NOMO-1 treated with DMSO at 0.1 percent for 48 hours (cell line): ENCODE results near the gene SAMD4B.
A peak's percentile ranks its signal among the peaks of the same experiment; 100 is the strongest.
"Not testable (repeated sequence)": the region's sequence is repeated elsewhere in the genome, so short reads cannot be mapped to it uniquely, and the experiment has no call there.

ENCODE experiments used
- DNase-seq: peaks from one replicate; lab custom pipeline; 2025; ENCODE audit not compliant: unreplicated experiment; lab: John Stamatoyannopoulos, UW

Gene SAMD4B

GRCh38 chr19:39341719-39342604 lies at the start of gene SAMD4B:
SAMD4B (plus strand) TSS chr19:39342421; CDS start chr19:39356894, 14,473 bp downstream.
- DNase-seq: peak; percentile 99

GRCh38 chr19:39293394-39293793 lies 48.8 kb upstream of the SAMD4B start:
- no peak for DNase-seq

GRCh38 chr19:39296055-39296645 lies 46.1 kb upstream of the SAMD4B start, which contains the start of gene IFNL1:
IFNL1 (plus strand) TSS chr19:39296407; CDS start chr19:39296422, 15 bp downstream.
- DNase-seq: no peak

- no peak for DNase-seq
Measured at GRCh38 chr19:39296906-39297305, 45.3 kb upstream of the SAMD4B start.

- DNase-seq: no peak
Measured at GRCh38 chr19:39297931-39298634, 44.1 kb upstream of the SAMD4B start.

- no peak for DNase-seq
Measured at GRCh38 chr19:39299404-39299803, 42.8 kb upstream of the SAMD4B start.

GRCh38 chr19:39299832-39300231 lies 42.4 kb upstream of the SAMD4B start:
- DNase-seq: no peak

GRCh38 chr19:39301021-39301420 lies 41.2 kb upstream of the SAMD4B start:
- DNase-seq: no peak

GRCh38 chr19:39301562-39301961 lies 40.7 kb upstream of the SAMD4B start:
- DNase-seq: no peak

- DNase-seq: no peak
Measured at GRCh38 chr19:39303373-39304184, 38.6 kb upstream of the SAMD4B start.

- no peak for DNase-seq
Measured at GRCh38 chr19:39304185-39304513, 38.1 kb upstream of the SAMD4B start.

GRCh38 chr19:39304701-39305571 lies 37.3 kb upstream of the SAMD4B start:
- no peak for DNase-seq

GRCh38 chr19:39306075-39306474 lies 36.1 kb upstream of the SAMD4B start:
- DNase-seq: no peak

- no peak for DNase-seq
Measured at GRCh38 chr19:39307046-39307821, 35.0 kb upstream of the SAMD4B start.

GRCh38 chr19:39307822-39308530 lies 34.2 kb upstream of the SAMD4B start:
- no peak for DNase-seq

- no peak for DNase-seq
Measured at GRCh38 chr19:39308531-39309304, 33.5 kb upstream of the SAMD4B start.

- not testable (repeated sequence) for DNase-seq
Measured at GRCh38 chr19:39309305-39309670, 32.9 kb upstream of the SAMD4B start.
